ENCODE data around the gene FSIP1. TPM values are rescaled to one million over a fixed set of nuclear protein-coding genes. Genes with fewer than 3 reads are reported as not detected.

Gene FSIP1
- total and polyA plus RNA-seq, 9 of the 15 experiments (the other 6 are each of a cell fraction or from before 2014, with no cell fraction given) = 0.07 to 0.51 (median 0.29) TPM

GRCh38 chr15:39767921-39768320 is 14.7 kb downstream of the FSIP1 start:
- DNase-seq (ENCODE audit: extremely low read depth in 1 of 4, low spot score in 3 of 4) = no peak
- H3K9ac ChIP-seq (ENCODE audit: insufficient read depth in 1 of 2, low read depth in 2 of 2, low read length in 2 of 2) = no peak overlapping the region
- intact Hi-C loops (cut with micrococcal nuclease) (no loop called here), in situ Hi-C loops (cut with MboI) (no loop called here)
- no peaks in the 10 kb centered on the region for H4K20me1 ChIP-seq (replicated peaks; ENCODE audit: control insufficient read depth, insufficient read depth, low read length)
- H3K36me3 ChIP-seq (ENCODE audit: control insufficient read depth, insufficient read depth, low read length) = no peaks in the 10 kb centered on the region
- H3K27me3 ChIP-seq (ENCODE audit: control insufficient read depth in 2 of 2, insufficient read depth in 2 of 2, low read length in 2 of 2) = no peaks in the 10 kb centered on the region
- H3K4me2 ChIP-seq (ENCODE audit: insufficient read depth, low read length) = no peak overlapping the region
- H3K79me2 ChIP-seq (ENCODE audit: control insufficient read depth, insufficient read depth, low read length) = no peaks in the 10 kb centered on the region
- H3K27ac ChIP-seq (ENCODE audit: extremely low read depth, low read depth, low read length) = no peak overlapping the region
- H3K4me3 ChIP-seq = no peak overlapping the region
- H3K4me1 ChIP-seq (replicated peaks in 1 of 2; ENCODE audit: control insufficient read depth in 2 of 2, insufficient read depth in 2 of 2, low read length in 2 of 2) = no peaks in the 10 kb centered on the region; a peak in 1 of 5 replicates
- no peak overlapping the region for H2AFZ ChIP-seq (ENCODE audit: low read depth, low read length)
- POLR2A ChIA-PET = interaction anchor here (0.7 to 1.0 kb wide), 4 partner anchors 14 to 330 kb away, joined by 3 read pairs; partner anchors contain the start of gene FSIP1
- H3K9me1 ChIP-seq (ENCODE audit: control insufficient read depth, insufficient read depth, low read length) = no peaks in the 10 kb centered on the region
- peak; percentile 68; the same call in 2 of the 3 replicates for ATAC-seq
- BruUV-seq (replicated peaks) = no TSS peak
- FAIRE-seq = no peak
- CTCF ChIA-PET (ENCODE audit: low intra/inter-chr PET ratio) = no interaction called here
- H3K9me3 ChIP-seq (replicated peaks; ENCODE audit: control insufficient read depth, insufficient read depth, low read depth, low read length) = no peaks in the 10 kb centered on the region
- TF ChIP-seq ESRRA (IDR thresholded peaks at IDR 0.05; ENCODE audit: borderline replicate concordance, low read depth) = 0 out of 2 replicates have a peak, but pooled peaks have one; percentile 34
- no peak for TF ChIP-seq KLF1 (tag; IDR thresholded peaks at IDR 0.05)
- WGBS (ENCODE audit: insufficient coverage, low coverage, missing lambda C conversion rate) = 48% methylated on average over 5 of the region's 5 CpGs

- 20% methylated on average over 2 of the region's 2 CpGs for WGBS (ENCODE audit: insufficient coverage, low coverage, missing lambda C conversion rate)
- FAIRE-seq (no peak), ATAC-seq (no peak), DNase-seq (ENCODE audit: extremely low read depth in 1 of 4, low spot score in 3 of 4) (no peak)
- Histone ChIP-seq H3K9ac (ENCODE audit: insufficient read depth in 1 of 2, low read depth in 2 of 2, low read length in 2 of 2) (no peak overlapping the region), H3K9me1 (ENCODE audit: control insufficient read depth, insufficient read depth, low read length) (no peaks in the 10 kb centered on the region), H3K9me3 (replicated peaks; ENCODE audit: control insufficient read depth, insufficient read depth, low read depth, low read length) (no peaks in the 10 kb centered on the region), H3K36me3 (ENCODE audit: control insufficient read depth, insufficient read depth, low read length) (no peaks in the 10 kb centered on the region), H2AFZ (ENCODE audit: low read depth, low read length) (no peak overlapping the region), H3K4me1 (replicated peaks in 1 of 2; ENCODE audit: control insufficient read depth in 2 of 2, insufficient read depth in 2 of 2, low read length in 2 of 2) (no peaks in the 10 kb centered on the region), H3K27me3 (ENCODE audit: control insufficient read depth in 2 of 2, insufficient read depth in 2 of 2, low read length in 2 of 2) (no peaks in the 10 kb centered on the region), H3K79me2 (ENCODE audit: control insufficient read depth, insufficient read depth, low read length) (no peaks in the 10 kb centered on the region), H3K27ac (ENCODE audit: extremely low read depth, low read depth, low read length) (no peak overlapping the region), H3K4me3 (no peak overlapping the region), H4K20me1 (replicated peaks; ENCODE audit: control insufficient read depth, insufficient read depth, low read length) (no peaks in the 10 kb centered on the region), H3K4me2 (ENCODE audit: insufficient read depth, low read length) (no peak overlapping the region)
- in situ Hi-C loops (cut with MboI) (loop anchor here (5.0 kb wide), 1 partner anchor 69 kb away; no protein-coding TSS in a partner anchor), intact Hi-C loops (cut with micrococcal nuclease) (no loop called here)
- TF ChIP-seq KDM4B (IDR thresholded peaks at IDR 0.05; ENCODE audit: borderline replicate concordance in 2 of 2, low read depth in 1 of 2) (no peak), SMARCE1 (IDR thresholded peaks at IDR 0.05) (no peak), ZBED1 (IDR thresholded peaks at IDR 0.05) (no peak)
- BruUV-seq (replicated peaks) = no TSS peak
- ChIA-PET CTCF (ENCODE audit: low intra/inter-chr PET ratio) (no interaction called here), POLR2A (no interaction called here)
These were observed 21.6 kb downstream of the FSIP1 start for GRCh38 chr15:39761006-39761405.

All from K562 (cell line).